Tibial nerve (tissue), 4 donors: ENCODE results near the gene NFIB. TPM values are rescaled to one million over a fixed set of nuclear protein-coding genes. Genes with fewer than 3 reads are reported as not detected.

Experiments
- DNase-seq, 2 donors: peaks; one replicate each; pipeline ENCODE4 v3.0.0-alpha.2; 2019; ENCODE audit warnings: low spot score in 2 of 2
- H3K27ac ChIP-seq, 4 donors: fragments of 200-600 bp; sonication (generic) in 3 of 4; one replicate each; pipeline ENCODE4 v1.5.1; 2017 to 2019; ENCODE audit warnings: mild to moderate bottlenecking in 1 of 4
- H3K27me3 ChIP-seq, 2 donors: fragments of 200-600 bp; sonication (generic) in 1 of 2; one replicate each; pipeline versions ENCODE4 v1.5.1 to v1.6.0; 2017 to 2019
- H3K36me3 ChIP-seq, 3 donors: fragments of 200-600 bp; sonication (generic); one replicate each; pipeline ENCODE4 v1.5.1; 2018 to 2019
- H3K4me1 ChIP-seq, 4 donors: fragments of 200-600 bp; sonication (generic) in 3 of 4; one replicate each; pipeline ENCODE4 v1.5.1; 2017 to 2019
- H3K4me3 ChIP-seq, 4 donors: fragments of 200-600 bp; sonication (generic) in 3 of 4; one replicate each; pipeline ENCODE4 v1.5.1; 2017 to 2019; ENCODE audit warnings: mild to moderate bottlenecking in 1 of 4, moderate library complexity in 1 of 4
- H3K9me3 ChIP-seq, 4 donors: fragments of 200-600 bp; sonication (generic) in 3 of 4; one replicate each; pipeline ENCODE4 v1.5.1; 2017 to 2019
- EP300 ChIP-seq, 2 donors: sonication (generic); formaldehyde crosslinking; IDR thresholded peaks; one replicate each; pipeline ENCODE4 v1.6.1; 2017; ENCODE audit warnings: antibody characterized with exemption in 2 of 2, mild to moderate bottlenecking in 1 of 2
- POLR2A ChIP-seq, 2 donors: fragments of 450-650 bp; IDR thresholded peaks; one replicate each; pipeline ENCODE4 v1.6.1; 2017; ENCODE audit warnings: antibody characterized with exemption in 2 of 2, mild to moderate bottlenecking in 2 of 2, moderate library complexity in 2 of 2
- WGBS, 2 donors: methylation state at CpG; one replicate each; pipeline ENCODE4 v1.1.5; 2018; 5-methylcytosine and 5-hydroxymethylcytosine counted together
- total RNA-seq, 4 donors: library from RNA; depleted of rRNA; stranded (reverse); fragments of >200 nt; gene quantifications; one replicate each; pipeline ENCODE4 v1.1.0, GENCODE V29; 2016
- TF ChIP-seq, protein P1 (sequence below), 5 experiments: fragments of 200-600 bp in 3 of 5; fragments of 450-650 bp in 2 of 5; sonication (generic) in 3 of 5; IDR thresholded peaks; one replicate each; pipeline ENCODE4 v1.5.1; 2016 to 2019; ENCODE audit warnings: antibody characterized with exemption in 5 of 5, mild to moderate bottlenecking in 3 of 5, moderate library complexity in 2 of 5

NFIB gene
- total RNA-seq, 4 donors from 2014 or later, result 52.1 to 125 (median 78.1) TPM

DNA sequence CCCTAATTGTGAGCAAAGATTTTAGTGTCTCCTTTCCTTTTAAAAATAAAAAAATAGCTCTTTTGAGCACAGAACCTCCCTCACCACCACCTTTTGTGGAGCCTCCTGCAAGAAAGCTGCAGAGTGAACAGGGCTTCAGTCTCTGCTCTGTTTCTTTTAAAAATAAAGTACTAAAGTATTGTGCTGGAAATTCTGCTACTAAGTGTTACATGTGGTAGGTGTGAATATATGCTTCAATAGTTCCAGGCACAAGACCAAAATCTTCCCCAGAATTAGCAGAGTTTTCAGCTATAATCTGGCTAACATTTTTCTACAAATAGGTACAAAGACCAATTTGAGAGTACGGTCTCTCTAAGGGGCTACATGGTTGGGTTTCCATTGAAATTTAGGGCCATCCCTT lies 40.3 kb upstream of the NFIB start:
- no peak overlapping the region for H3K4me3 ChIP-seq
- peaks cover 0 to 32% (median 6%) of the 10 kb centered on the region in 4 donors for H3K4me1 ChIP-seq
- H3K9me3 ChIP-seq, result no peaks in the 10 kb centered on the region
- TF ChIP-seq POLR2A (IDR thresholded peaks at IDR 0.05), result no peak
- no peak for TF ChIP-seq EP300 (IDR thresholded peaks at IDR 0.05)
- TF ChIP-seq, protein P1, sequence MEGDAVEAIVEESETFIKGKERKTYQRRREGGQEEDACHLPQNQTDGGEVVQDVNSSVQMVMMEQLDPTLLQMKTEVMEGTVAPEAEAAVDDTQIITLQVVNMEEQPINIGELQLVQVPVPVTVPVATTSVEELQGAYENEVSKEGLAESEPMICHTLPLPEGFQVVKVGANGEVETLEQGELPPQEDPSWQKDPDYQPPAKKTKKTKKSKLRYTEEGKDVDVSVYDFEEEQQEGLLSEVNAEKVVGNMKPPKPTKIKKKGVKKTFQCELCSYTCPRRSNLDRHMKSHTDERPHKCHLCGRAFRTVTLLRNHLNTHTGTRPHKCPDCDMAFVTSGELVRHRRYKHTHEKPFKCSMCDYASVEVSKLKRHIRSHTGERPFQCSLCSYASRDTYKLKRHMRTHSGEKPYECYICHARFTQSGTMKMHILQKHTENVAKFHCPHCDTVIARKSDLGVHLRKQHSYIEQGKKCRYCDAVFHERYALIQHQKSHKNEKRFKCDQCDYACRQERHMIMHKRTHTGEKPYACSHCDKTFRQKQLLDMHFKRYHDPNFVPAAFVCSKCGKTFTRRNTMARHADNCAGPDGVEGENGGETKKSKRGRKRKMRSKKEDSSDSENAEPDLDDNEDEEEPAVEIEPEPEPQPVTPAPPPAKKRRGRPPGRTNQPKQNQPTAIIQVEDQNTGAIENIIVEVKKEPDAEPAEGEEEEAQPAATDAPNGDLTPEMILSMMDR (IDR thresholded peaks at IDR 0.05), result no peak
- WGBS, 2 donors, result 91% methylated on average over 1 of the region's 1 CpG
- H3K27ac ChIP-seq, result no peak overlapping the region
- no peak for DNase-seq
- peaks cover 0 to 10% of the 10 kb centered on the region in 2 donors for H3K27me3 ChIP-seq
- no peaks in the 10 kb centered on the region for H3K36me3 ChIP-seq

DNA sequence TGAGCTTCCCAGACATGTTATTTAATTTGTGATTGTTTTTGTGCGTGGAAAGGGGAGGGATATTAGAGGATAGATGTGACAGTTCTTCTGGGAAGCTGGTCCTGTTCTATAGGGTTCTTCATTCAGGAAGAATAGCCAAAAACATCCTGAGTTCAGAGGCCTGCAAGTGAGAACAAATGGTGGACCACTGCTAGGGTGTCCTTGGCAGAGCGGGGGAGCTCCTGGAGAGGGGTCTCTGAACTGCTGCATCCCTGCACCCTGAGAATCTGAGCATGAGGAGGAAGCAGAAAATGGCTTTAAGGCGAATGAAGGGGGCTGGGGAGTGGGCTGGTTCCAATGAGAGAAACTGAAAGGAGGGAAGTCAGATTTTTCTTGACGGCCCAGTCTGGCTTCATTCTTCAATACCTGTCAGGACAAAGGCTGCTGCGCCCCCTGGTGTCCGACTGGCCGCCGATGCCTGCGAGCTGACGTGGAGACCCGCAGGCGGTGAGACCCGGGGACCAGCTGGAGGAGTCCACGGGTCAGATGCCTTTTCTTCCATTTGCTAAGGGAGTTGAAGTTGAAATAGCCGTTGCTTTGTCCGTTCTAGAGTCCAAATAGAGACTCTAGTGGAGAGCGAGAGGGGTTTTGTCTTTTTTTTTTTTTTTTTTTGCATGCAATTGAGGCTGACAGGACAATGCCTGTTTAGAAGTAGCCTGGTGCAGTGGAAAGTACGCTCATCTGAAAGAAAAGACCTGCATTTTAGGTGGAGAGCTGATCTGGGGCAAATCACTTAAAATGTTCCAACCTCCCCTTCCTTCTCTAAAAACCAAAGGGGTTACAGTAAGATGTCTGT lies 39.5 kb upstream of the NFIB start:
- Histone ChIP-seq H3K36me3 (no peaks in the 10 kb centered on the region), H3K9me3 (no peaks in the 10 kb centered on the region), H3K4me3 (peak overlapping the region in 2 of 4 donors; percentile 13 to 19), H3K4me1 (peaks cover 0 to 39% (median 10%) of the 10 kb centered on the region in 4 donors), H3K27ac (peak overlapping the region in 2 of 4 donors; percentile 29 to 45), H3K27me3 (peaks cover 0 to 18% of the 10 kb centered on the region in 2 donors)
- 14 to 15% methylated on average over 18 of the region's 18 CpGs for WGBS, 2 donors
- DNase-seq, result peak; percentile 95 to 97
- TF ChIP-seq EP300 (IDR thresholded peaks at IDR 0.05), result peak in 1 of 2 donors; percentile 42
- TF ChIP-seq, protein P1 (IDR thresholded peaks at IDR 0.05), result peak; percentile 69 to 93 (median 91)
- no peak for TF ChIP-seq POLR2A (IDR thresholded peaks at IDR 0.05)

DNA sequence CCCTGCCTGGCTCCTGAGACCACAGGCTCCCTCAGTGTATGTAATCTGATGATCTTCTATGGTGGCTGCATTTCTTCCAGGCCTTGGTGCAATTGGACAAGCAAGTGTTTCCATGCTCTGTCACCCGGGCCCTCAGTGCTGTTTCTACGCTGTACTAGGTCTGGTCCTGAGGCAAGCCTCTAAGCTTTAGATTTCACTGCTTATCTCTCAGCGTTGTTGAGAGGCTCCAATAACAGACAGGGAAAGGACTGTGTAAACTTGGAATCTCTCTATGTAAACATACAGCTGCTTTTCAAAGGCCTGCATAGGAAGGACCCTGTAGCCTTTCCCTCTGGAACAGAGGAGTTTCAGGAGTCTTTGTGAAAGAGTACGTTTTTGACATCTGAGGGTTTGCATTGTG lies 38.6 kb upstream of the NFIB start:
- Histone ChIP-seq H3K4me1 (peaks cover 0 to 47% (median 16%) of the 10 kb centered on the region in 4 donors), H3K27me3 (peaks cover 0 to 25% of the 10 kb centered on the region in 2 donors), H3K27ac (peak overlapping the region in 2 of 4 donors; percentile 37 to 45), H3K9me3 (no peaks in the 10 kb centered on the region), H3K4me3 (no peak overlapping the region), H3K36me3 (no peaks in the 10 kb centered on the region)
- TF ChIP-seq EP300 (IDR thresholded peaks at IDR 0.05), result no peak
- no peak for DNase-seq
- WGBS, 2 donors, result 76 to 83% methylated on average over 4 of the region's 4 CpGs

DNA sequence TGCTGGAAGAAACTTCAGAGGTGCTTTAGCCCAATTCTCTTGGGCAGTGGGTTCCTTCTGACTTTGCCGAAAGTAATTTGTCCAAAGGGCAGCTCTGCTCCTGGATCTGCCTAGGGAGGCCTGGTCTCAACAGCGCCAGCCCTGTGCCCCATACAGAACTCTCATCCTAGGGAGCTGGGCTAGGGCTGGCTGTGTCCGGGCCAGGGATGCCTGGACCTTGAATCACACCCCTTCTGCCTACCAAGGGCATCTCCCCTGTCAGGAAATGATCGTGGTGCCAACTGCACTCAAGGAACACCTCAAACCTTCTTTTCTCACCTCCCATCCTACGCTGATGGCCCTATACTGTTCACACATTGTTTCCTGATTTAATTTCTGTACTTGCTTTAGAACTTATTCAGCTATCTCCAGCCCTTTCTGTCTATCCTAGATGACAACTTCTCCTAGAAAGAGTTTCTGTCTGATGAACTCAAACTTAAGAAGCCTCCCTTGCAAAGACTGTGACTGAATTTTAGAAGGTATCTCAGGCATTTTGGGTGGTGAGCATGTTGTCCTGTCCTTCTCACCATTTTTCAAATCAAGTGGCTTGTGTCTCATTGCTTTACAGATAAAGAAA lies 37.4 kb upstream of the NFIB start:
- Histone ChIP-seq H3K4me3 (no peak overlapping the region), H3K9me3 (no peaks in the 10 kb centered on the region), H3K4me1 (peaks cover 0 to 58% (median 18%) of the 10 kb centered on the region in 4 donors), H3K27ac (peak overlapping the region in 3 of 4 donors; percentile 28 to 83 (median 73)), H3K27me3 (peaks cover 0 to 37% of the 10 kb centered on the region in 2 donors), H3K36me3 (no peaks in the 10 kb centered on the region)
- 81 to 88% methylated on average over 5 of the region's 5 CpGs for WGBS, 2 donors
- no peak for DNase-seq
- TF ChIP-seq, protein P1 (IDR thresholded peaks at IDR 0.05), result no peak
- no peak for TF ChIP-seq POLR2A (IDR thresholded peaks at IDR 0.05)
- no peak for TF ChIP-seq EP300 (IDR thresholded peaks at IDR 0.05)

DNA sequence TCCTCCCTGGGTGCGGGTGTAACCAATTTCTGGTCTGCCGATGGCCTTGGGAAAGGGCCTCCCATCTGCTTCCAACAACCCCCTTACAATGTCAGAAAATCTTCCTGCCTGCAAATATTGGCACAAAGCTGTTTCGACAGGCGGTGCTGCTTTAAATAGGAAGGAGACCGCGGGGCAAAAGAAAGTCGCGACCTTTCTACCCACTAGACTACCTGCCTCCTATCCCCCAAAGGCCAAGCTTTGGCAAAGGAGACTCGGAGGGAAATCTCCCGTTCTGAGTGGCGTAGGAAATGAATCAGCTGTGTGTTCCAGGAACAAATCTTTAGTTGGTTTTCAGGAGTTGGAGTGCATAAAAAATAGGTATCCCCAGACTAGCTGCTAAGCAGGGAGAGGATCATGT lies 36.8 kb upstream of the NFIB start:
- Histone ChIP-seq H3K4me1 (peaks cover 0 to 64% (median 18%) of the 10 kb centered on the region in 4 donors), H3K27ac (peak overlapping the region; percentile 14 to 83 (median 50)), H3K27me3 (peaks cover 0 to 43% of the 10 kb centered on the region in 2 donors), H3K4me3 (peak overlapping the region in 1 of 4 donors; percentile 53), H3K9me3 (no peaks in the 10 kb centered on the region), H3K36me3 (no peaks in the 10 kb centered on the region)
- peak in 1 of 2 donors; percentile 39 for TF ChIP-seq EP300 (IDR thresholded peaks at IDR 0.05)
- TF ChIP-seq, protein P1 (IDR thresholded peaks at IDR 0.05), result no peak
- TF ChIP-seq POLR2A (IDR thresholded peaks at IDR 0.05), result no peak
- DNase-seq, result no peak
- 74 to 83% methylated on average over 11 of the region's 11 CpGs for WGBS, 2 donors
